AG08395 (cell line): ENCODE data around the gene RALGAPA2.

Experiments
- DNase-seq: peaks from one replicate; pipeline ENCODE4 v3.0.0; 2012; ENCODE audit warnings: mixed read lengths, low spot score

Gene RALGAPA2

GRCh38 chr20:20436689-20437088 is 275.8 kb downstream of the RALGAPA2 start:
- DNase-seq, result no peak

DNA sequence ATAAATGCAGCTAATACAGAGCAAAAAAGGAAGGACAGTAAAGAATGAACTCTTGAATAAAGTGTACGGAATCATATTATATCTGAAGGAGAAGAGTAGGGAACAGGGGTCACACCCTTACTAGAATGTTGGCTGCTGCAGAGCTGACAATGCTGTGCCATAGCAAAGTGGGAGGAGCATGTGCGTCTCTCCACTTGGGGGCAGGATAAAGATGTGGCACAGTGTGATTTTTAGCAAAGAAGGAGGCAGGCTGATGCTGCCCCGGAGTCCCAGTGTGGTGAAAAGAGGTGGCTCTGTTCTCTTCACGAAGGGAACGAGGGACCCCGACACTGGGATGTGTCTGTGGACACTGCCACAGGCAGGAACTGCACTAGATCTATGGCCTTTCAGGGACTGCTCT is 277.0 kb downstream of the RALGAPA2 start:
- no peak for DNase-seq

DNA sequence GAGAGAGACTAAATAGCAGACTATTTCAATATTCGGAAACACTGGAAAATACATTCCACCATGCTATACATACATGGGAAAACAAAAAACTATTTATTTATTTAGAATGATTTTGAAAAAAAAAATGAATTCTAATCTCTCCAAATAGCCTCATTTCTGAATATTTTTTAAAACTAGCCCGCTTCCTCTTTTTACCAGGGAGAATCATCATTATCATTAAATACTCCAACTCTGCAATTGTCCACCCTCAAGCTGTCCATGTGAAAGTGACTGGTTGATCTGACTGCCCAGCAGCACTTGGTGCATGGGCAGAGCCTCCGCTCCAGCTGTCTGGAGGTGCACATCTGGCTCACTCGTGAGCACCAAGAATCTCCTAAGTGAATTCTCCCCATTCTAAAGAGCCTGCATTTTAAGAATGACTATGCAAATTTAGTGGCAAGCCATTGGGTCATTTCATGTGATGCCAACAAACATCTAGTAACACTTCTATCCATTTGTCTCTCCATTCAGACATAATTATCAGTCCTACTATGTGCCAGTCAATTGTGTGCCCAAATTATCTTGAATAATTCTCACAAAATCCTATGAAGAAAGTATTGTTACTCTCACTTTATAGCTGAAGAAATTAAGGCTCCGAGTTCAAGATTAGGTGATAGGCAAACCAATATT is 279.7 kb downstream of the RALGAPA2 start:
- DNase-seq, result no peak

DNA sequence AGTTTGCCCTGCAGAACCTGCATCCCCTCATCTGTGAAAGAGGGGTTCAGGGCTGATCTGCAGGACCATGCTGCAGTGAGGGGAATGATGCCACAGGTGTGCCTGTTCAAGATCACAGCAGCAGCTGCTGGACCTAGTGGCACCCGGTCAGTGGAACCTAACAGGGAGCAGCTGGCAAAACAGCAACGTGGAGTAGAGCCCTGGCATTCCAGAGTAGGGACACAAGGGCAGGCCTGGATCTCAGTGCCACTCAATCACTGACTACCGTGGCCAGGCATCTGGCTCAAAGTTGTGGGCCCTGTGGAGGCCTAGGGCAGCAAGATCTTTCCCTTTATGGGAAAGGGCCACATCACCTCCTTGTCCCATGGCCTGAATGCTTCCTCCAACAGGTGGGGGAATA is 282.4 kb downstream of the RALGAPA2 start:
- DNase-seq, result no peak

DNA sequence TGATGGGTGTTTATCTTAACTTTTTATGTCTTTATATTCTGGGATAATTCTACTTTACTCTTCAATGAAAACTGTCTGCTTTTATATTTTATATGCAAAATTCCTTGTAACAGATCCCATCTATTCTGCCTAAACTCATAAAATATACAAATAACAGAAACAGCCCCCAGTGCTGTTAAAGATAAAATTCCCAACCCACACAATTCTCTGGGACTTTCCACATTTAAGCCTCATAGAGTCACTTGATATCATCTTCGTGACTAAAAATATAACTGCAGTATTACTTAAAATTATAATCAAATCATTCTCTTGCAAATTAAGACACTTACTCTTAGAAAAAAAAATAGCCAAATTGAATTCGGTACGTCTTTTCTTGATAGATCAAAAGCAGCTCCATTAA is 284.4 kb downstream of the RALGAPA2 start:
- no peak for DNase-seq

- no peak for DNase-seq
Measured at GRCh38 chr20:20427227-20427864, 285.1 kb downstream of the RALGAPA2 start.

DNA sequence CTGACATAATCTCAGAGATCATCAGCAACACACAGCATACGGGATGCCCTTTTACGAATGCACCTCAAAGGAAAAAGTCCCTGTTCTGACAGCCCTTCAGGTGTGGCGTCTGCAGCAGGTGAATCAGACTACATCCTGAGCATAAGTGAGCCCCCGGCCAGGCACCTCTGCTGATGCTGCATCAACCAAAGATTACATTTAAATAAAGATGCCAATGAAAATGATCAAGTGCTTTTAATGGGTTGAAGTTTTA is 285.9 kb downstream of the RALGAPA2 start:
- no peak for DNase-seq

GRCh38 chr20:20425823-20426654 is 286.4 kb downstream of the RALGAPA2 start:
- DNase-seq, result no peak

- DNase-seq, result no peak
Measured at GRCh38 chr20:20423117-20423516, 289.3 kb downstream of the RALGAPA2 start.

- no peak for DNase-seq
Measured at GRCh38 chr20:20417876-20418676, 294.4 kb downstream of the RALGAPA2 start.

DNA sequence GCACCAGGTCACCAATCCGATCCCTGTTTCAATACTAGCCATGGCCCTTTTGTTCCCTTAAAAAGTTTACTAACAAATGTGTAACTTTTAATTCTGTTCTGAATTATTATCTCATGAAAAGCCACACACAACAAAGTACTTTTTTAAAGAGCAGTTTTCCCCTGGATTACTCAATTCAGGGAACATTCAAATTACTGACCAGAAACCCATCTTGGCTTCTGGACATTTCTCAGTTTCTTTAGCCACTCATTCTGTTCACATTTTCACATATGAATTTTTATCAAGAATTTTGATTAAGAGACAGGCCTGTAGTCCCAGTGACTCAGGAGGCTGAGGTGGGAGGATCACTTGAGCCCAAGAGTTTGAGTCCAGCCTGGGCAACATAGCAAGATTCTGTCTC is 297.1 kb downstream of the RALGAPA2 start:
- DNase-seq, result no peak

DNA sequence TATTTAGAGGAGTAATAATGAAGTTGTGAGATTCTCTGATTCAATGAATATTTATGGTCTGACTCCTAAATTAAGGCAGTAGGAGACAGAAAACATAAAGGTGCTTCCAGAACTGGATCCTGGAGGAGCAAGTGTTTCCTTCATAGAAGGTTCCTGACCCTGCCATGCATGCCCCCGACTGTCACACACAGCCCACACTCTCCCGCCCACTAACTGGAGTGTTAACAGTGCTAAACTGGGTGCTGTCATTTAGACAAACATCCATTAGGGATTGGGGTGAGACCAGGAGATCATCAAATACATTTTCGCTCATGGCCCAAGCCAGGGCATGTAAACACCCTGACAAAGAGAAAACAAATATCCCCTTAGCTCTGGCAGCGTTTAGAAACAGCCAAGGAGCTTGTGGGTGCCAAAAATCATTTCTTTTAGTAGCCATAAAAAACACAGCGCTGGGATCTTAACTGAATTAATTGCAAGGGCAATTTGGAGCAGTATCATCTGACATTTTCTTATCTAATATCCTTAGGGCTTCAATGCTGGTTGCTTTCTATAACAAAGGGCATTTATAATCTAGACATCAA is 297.7 kb downstream of the RALGAPA2 start:
- no peak for DNase-seq

DNA sequence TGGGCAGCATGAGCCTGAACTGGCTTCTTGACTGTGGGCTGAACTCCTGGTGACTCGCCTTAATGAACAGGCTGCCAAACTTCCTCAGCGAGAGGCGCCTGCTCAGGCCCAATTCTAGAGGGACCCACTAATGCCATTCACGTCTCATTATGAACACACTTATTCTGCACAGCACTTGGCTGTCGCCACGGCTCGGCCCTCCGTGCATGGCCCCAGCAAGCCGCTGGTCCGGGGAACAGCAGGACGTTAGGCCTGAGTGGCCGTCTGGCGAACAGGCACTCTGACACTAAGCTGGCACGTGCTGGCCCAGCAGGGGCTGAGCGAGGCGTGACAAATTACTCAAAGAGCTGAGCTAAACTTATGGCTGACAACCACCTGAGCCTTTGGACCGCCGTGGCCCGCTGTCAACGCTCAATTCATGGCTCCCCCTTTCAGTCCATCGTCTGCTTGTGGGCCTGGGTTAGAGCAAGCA is 298.6 kb downstream of the RALGAPA2 start:
- no peak for DNase-seq

- DNase-seq, result no peak
Measured at GRCh38 chr20:20412750-20413149, 299.7 kb downstream of the RALGAPA2 start.

DNA sequence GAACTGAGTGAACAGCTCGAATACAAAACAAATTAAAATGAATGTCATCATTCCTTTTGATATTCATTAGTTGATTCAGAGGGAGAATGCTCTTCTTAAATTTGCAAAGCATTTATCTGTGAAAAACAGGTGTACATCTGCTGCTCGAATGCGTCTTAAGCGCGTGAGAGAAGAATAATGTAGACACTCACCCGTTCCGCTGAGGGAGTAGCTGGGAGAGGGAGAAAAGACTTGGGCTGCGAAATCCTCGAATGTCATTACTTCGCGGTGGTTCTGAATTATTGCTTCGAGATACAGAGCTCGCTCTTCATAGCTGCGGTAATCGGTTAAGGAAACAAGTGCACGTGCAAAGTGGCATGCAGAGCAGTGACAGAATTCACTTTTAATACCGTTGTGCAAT is 300.6 kb downstream of the RALGAPA2 start:
- DNase-seq, result no peak

DNA sequence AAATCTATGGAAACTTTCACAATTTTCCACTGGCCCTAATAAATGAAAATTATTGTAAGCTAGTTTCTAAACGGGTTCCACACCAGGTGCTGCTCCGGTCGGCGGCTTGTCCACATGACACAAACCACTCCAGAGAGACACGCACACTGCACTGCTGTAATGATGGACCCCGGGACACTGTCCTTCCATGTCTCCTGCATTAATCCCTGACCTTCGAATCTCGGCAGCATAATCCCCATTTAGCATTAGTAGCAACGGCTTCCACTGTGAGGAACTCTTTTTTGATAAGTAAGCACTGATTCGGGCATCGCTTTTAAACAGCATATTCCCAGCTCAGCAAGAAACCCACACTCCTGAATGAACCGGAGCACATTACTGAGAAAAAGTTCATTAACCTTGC is 301.0 kb downstream of the RALGAPA2 start:
- DNase-seq, result no peak

DNA sequence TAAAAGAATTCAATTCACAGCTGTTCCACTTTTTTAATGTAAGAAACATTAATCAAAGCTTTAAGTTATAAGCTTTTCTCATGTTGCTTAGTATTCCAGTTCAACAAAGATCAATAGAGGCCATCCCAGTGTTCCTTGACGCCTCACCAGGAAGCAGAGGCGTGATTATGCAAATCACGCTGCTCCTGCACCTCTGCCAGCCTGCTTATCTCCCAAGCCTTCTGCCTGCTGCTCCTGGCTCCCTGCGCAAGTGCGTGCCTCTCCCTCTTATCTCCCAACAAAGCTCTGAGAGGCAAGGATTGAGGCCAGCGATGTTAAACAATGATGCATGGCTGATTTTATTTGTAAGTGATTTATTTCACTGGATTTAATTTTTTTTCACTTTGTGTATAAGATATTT is 301.8 kb downstream of the RALGAPA2 start:
- no peak for DNase-seq

GRCh38 chr20:20409331-20409730 is 303.1 kb downstream of the RALGAPA2 start:
- DNase-seq, result no peak

DNA sequence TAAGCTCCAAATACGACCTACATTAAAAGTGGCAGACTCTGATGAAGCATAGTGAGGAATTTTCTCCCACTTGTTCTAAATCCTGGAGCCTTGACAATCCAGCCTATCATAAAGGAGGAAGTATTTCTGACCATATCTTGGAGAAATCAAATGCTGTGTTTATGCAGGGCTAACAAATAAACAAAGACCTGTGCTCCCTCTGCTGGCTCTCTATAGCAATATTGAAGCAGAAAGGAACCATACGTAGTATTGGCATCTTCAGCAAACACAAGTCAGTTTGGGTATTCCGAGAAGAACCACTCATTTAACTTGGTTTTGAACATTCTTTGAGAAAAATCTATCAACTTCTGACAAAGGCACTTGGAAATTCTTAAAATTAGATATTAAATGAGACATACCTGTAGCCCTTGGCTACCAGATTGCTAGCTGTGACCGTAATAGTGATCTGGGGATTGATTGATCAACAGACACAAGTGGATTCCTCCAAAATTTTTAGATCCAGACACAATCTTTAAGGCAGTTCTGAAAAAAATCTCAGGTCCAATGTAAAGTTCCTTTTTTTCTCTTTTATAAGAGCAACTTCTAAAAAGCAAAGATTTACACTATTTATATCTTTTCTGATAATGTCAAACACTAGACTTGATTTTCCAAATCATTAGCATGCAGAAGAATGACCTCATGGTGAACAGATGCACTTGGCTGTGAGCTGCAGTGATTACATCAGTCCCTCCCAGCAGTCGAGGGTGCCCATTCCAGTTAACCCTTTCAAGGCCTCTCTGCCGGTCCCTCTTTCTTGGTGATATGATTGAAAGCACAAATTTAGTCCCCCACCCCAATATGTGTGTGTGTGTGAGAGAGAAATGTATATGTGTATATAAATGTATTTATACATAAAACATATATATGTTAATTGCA is 304.3 kb downstream of the RALGAPA2 start:
- DNase-seq, result peak; percentile 37

DNA sequence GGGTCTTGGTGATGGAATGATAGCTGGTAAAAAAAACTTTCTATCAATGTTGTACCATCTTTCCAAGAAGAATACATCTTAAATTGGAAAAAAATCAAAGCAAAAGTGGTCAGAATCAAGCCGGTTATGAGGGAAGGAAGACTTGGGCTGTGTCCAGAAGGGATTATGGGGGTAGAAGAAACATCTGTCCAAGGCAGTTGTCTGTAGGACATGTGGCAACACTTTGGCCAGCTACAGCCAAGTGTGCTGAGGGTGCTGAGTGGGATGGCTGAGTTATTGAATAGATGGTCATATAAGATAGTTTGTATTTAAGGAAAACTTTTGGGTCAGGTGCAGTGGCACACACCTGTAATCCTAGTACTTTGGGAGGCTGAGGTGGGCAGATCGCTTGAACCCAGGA is 306.1 kb downstream of the RALGAPA2 start:
- no peak for DNase-seq

GRCh38 chr20:20405623-20406022 is 306.8 kb downstream of the RALGAPA2 start:
- DNase-seq, result no peak
